Panc1 (cell line): ENCODE measurements around the gene MBTPS1. TPM values are rescaled to one million over a fixed set of nuclear protein-coding genes. Genes with fewer than 3 reads are reported as not detected.

Source experiments
- ATAC-seq: fragments of 200-7000 bp; cut with Tn5 transposase; 2 replicates; pipeline ENCODE4 v1.9.1; 2020; ENCODE audit warnings: mild to moderate bottlenecking, moderate library complexity
- BruUV-seq: library from RNA; stranded (reverse); fragments of 400-500 nt; replicated peaks from 2 replicates; lab custom pipeline; 2021; lab: Mats Ljungman, UMichigan
- CTCF ChIA-PET: fragments of 300-600 bp; sonication (Branson Sonifier 250); formaldehyde crosslinking; loops from one replicate; lab custom pipeline; 2022; ENCODE audit warnings: antibody characterized with exemption; lab: Charles Lee
- POLR2A ChIA-PET: fragments of 300-600 bp; sonication (Branson Sonifier 250); formaldehyde crosslinking; loops from one replicate; lab custom pipeline; 2022; ENCODE audit warnings: antibody characterized with exemption; lab: Charles Lee
- DNase-seq: peaks from one replicate; pipeline ENCODE4 v3.0.0-alpha.2; 2010; ENCODE audit warnings: low read depth, low spot score
- H3K27ac ChIP-seq: 2 replicates; pipeline ENCODE4 v1.5.1; 2011; ENCODE audit warnings: mild to moderate bottlenecking, low read length, inconsistent platforms
- H3K27me3 ChIP-seq: fragments of 200-500 bp; sonication (Bioruptor generic); 2 replicates; pipeline ENCODE4 v1.6.0; 2014; ENCODE audit warnings: low read length, inconsistent platforms; ENCODE audit not compliant: control insufficient read depth, insufficient read depth
- H3K36me3 ChIP-seq: fragments of 200-500 bp; sonication (Bioruptor generic); 2 replicates; pipeline ENCODE4 v1.5.1; 2014; ENCODE audit warnings: inconsistent platforms, mild to moderate bottlenecking, low read length, moderate library complexity; ENCODE audit not compliant: control insufficient read depth, insufficient read depth
- H3K4me1 ChIP-seq: 2 replicates; pipeline ENCODE4 v1.5.1; 2011; ENCODE audit warnings: inconsistent platforms, mild to moderate bottlenecking, low read length, moderate library complexity; ENCODE audit not compliant: control insufficient read depth, insufficient read depth
- H3K4me3 ChIP-seq, 2 experiments: 2 replicates each; pipeline ENCODE4 v1.5.1; 2011 to 2012; ENCODE audit warnings: low read depth in 2 of 2, low read length in 2 of 2, mild to moderate bottlenecking in 2 of 2, inconsistent platforms in 1 of 2, moderate library complexity in 1 of 2
- H3K9me3 ChIP-seq: fragments of 200-500 bp; sonication (Bioruptor generic); 2 replicates; pipeline ENCODE4 v1.5.1; 2014; ENCODE audit warnings: low read depth, mild to moderate bottlenecking, inconsistent platforms, low read length, moderate library complexity; ENCODE audit not compliant: control insufficient read depth, insufficient read depth
- POLR2AphosphoS5 ChIP-seq: IDR thresholded peaks from 2 replicates; pipeline ENCODE4 v1.6.1; 2012; ENCODE audit warnings: mild to moderate bottlenecking, low read depth, low read length, moderate library complexity
- SIN3A ChIP-seq: IDR thresholded peaks from 2 replicates; pipeline ENCODE4 v1.6.1; 2012; ENCODE audit warnings: low read depth, mild to moderate bottlenecking, low read length, moderate library complexity, borderline replicate concordance; ENCODE audit not compliant: insufficient read depth
- TCF7L2 ChIP-seq: IDR thresholded peaks from 2 replicates; pipeline ENCODE4 v1.6.1; 2011; ENCODE audit warnings: mild to moderate bottlenecking, low read depth, low read length, inconsistent platforms
- in situ Hi-C: cut with HindIII; loops from 2 replicates; pipeline ENCODE4 v1.10.0; 2016; ENCODE audit warnings: low sequenced_read_pairs, low pct_unique_long_range_greater_than_20kb
- intact Hi-C: fragments of 100-400 bp; cut with micrococcal nuclease; formaldehyde crosslinking; loops from one replicate; pipeline ENCODE4 v1.10.0; 2022; ENCODE audit not compliant: unreplicated experiment
- total RNA-seq: library from RNA; stranded (reverse); gene quantifications from one replicate; pipeline ENCODE4 v1.2.1, GENCODE V29; 2021; ENCODE audit not compliant: unreplicated experiment
- TF ChIP-seq, protein P1 (sequence below): fragments of 450-650 bp; IDR thresholded peaks from 2 replicates; pipeline ENCODE4 v1.5.1; 2017; ENCODE audit warnings: mild to moderate bottlenecking
- TF ChIP-seq, protein P2 (sequence below), 2 experiments: IDR thresholded peaks; 2 replicates each; pipeline ENCODE4 v1.6.1; 2011 to 2012; ENCODE audit warnings: low read depth in 2 of 2, control low read depth in 1 of 2, low read length in 1 of 2, mild to moderate bottlenecking in 1 of 2, moderate library complexity in 1 of 2; ENCODE audit not compliant: insufficient read depth in 1 of 2

Gene MBTPS1
- total RNA-seq, 1 experiment from 2014 or later = 66.8 TPM

DNA sequence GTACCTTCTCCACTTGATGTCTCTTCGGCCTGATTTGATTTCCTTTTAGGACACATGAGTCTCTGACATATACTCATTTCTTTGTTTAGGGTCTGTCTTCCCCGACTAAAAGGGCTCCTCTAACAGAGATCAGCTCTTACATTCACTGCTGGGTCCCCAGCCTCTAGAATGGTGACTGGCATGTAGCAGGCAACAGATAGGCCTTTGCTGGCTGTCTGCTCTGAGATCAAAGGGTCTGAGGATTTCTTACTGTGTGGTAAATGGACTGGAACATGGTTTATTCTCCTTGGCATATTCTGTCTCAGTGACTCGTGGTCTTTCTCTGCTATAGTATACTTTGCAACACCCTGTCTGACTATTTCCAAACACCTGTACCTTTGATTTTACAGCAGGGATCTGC is 45.1 kb upstream of the MBTPS1 start:
- Histone ChIP-seq H3K27me3 (0 out of 2 replicates have a peak, but pooled peaks cover 3% of the 10 kb centered on the region), H3K4me3 (no peak overlapping the region), H3K36me3 (no peaks in the 10 kb centered on the region), H3K4me1 (no peaks in the 10 kb centered on the region; the same call in 1 of the 2 replicates), H3K27ac (no peak overlapping the region), H3K9me3 (no peaks in the 10 kb centered on the region)
- ChIA-PET CTCF (no interaction called here), POLR2A (no interaction called here)
- BruUV-seq = no TSS peak
- TF ChIP-seq, protein P1, sequence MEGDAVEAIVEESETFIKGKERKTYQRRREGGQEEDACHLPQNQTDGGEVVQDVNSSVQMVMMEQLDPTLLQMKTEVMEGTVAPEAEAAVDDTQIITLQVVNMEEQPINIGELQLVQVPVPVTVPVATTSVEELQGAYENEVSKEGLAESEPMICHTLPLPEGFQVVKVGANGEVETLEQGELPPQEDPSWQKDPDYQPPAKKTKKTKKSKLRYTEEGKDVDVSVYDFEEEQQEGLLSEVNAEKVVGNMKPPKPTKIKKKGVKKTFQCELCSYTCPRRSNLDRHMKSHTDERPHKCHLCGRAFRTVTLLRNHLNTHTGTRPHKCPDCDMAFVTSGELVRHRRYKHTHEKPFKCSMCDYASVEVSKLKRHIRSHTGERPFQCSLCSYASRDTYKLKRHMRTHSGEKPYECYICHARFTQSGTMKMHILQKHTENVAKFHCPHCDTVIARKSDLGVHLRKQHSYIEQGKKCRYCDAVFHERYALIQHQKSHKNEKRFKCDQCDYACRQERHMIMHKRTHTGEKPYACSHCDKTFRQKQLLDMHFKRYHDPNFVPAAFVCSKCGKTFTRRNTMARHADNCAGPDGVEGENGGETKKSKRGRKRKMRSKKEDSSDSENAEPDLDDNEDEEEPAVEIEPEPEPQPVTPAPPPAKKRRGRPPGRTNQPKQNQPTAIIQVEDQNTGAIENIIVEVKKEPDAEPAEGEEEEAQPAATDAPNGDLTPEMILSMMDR = no peak
- TF ChIP-seq SIN3A (no peak), POLR2AphosphoS5 (no peak)
- DNase-seq (no peak), ATAC-seq (no peak)
- intact Hi-C loops (no loop called here), in situ Hi-C loops (no loop called here)

DNA sequence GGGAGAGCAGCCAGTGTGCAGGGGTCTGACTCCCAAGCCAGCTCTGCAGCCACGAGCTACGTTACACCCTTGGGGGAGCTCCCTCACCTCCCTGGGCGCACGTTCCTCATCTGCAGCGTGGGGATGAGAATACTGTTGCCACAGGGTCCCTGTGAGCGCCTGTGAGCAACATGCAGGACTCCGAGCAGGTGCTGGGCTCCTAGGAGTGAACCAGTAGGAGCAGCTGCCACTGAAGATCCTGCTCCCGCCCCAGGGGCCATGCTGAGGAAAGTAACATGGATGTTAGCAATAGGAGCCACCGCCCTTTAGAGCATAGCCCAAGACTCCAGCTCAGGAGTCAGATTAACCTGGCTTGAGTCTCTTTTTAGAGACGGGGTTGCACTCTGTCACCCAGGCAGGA is 44.3 kb upstream of the MBTPS1 start:
- POLR2A ChIA-PET = no interaction called here
- Histone ChIP-seq H3K4me1 (no peaks in the 10 kb centered on the region; the same call in 1 of the 2 replicates), H3K27ac (no peak overlapping the region), H3K36me3 (no peaks in the 10 kb centered on the region), H3K9me3 (no peaks in the 10 kb centered on the region), H3K4me3 (no peak overlapping the region), H3K27me3 (0 out of 2 replicates have a peak, but pooled peaks cover 3% of the 10 kb centered on the region)
- TF ChIP-seq, protein P1 = no peak
- no peak for TF ChIP-seq TCF7L2
- intact Hi-C loops (no loop called here), in situ Hi-C loops (no loop called here)
- ATAC-seq (no peak), DNase-seq (no peak)
- BruUV-seq = no TSS peak
- CTCF ChIA-PET = no interaction called here

DNA sequence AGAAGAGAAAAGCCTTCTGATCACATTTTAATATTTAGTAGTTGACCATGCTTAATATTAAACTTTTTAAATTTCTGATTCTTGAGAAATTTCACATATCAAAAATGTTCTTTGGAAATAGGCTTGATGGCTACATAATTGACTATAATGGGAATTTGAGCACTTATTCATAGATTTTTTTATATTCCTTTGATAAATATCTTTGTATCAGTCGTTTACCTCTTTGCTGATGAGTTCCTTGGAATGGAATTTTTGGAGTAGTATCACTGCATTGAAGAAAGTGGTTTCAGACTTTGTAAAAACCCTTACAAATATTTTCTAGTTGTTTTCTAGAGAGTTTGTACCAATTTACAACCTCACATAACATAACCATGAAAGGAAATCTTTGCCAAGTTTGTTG is 43.1 kb upstream of the MBTPS1 start:
- ATAC-seq (no peak), DNase-seq (no peak)
- TF ChIP-seq TCF7L2 (no peak), POLR2AphosphoS5 (no peak), SIN3A (no peak)
- TF ChIP-seq, protein P1 = no peak
- TF ChIP-seq, protein P2, sequence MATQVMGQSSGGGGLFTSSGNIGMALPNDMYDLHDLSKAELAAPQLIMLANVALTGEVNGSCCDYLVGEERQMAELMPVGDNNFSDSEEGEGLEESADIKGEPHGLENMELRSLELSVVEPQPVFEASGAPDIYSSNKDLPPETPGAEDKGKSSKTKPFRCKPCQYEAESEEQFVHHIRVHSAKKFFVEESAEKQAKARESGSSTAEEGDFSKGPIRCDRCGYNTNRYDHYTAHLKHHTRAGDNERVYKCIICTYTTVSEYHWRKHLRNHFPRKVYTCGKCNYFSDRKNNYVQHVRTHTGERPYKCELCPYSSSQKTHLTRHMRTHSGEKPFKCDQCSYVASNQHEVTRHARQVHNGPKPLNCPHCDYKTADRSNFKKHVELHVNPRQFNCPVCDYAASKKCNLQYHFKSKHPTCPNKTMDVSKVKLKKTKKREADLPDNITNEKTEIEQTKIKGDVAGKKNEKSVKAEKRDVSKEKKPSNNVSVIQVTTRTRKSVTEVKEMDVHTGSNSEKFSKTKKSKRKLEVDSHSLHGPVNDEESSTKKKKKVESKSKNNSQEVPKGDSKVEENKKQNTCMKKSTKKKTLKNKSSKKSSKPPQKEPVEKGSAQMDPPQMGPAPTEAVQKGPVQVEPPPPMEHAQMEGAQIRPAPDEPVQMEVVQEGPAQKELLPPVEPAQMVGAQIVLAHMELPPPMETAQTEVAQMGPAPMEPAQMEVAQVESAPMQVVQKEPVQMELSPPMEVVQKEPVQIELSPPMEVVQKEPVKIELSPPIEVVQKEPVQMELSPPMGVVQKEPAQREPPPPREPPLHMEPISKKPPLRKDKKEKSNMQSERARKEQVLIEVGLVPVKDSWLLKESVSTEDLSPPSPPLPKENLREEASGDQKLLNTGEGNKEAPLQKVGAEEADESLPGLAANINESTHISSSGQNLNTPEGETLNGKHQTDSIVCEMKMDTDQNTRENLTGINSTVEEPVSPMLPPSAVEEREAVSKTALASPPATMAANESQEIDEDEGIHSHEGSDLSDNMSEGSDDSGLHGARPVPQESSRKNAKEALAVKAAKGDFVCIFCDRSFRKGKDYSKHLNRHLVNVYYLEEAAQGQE (IDR thresholded peaks at IDR 0.05; ENCODE audit: insufficient read depth in 1 of 2, low read depth in 2 of 2, low read length in 1 of 2) = no peak
- Histone ChIP-seq H3K4me1 (no peaks in the 10 kb centered on the region; the same call in 1 of the 2 replicates), H3K4me3 (no peak overlapping the region), H3K27ac (no peak overlapping the region), H3K9me3 (no peaks in the 10 kb centered on the region), H3K27me3 (no peaks in the 10 kb centered on the region), H3K36me3 (no peaks in the 10 kb centered on the region)
- CTCF ChIA-PET = no interaction called here
- BruUV-seq = no TSS peak
- intact Hi-C loops (no loop called here), in situ Hi-C loops (no loop called here)
- POLR2A ChIA-PET = no interaction called here
